ENCODE results near the gene SETD2. TPM values are rescaled to one million over a fixed set of nuclear protein-coding genes. Genes with fewer than 3 reads are reported as not detected.

SETD2 gene
- total RNA-seq, 1 experiment from 2014 or later, result 47.7 TPM

DNA sequence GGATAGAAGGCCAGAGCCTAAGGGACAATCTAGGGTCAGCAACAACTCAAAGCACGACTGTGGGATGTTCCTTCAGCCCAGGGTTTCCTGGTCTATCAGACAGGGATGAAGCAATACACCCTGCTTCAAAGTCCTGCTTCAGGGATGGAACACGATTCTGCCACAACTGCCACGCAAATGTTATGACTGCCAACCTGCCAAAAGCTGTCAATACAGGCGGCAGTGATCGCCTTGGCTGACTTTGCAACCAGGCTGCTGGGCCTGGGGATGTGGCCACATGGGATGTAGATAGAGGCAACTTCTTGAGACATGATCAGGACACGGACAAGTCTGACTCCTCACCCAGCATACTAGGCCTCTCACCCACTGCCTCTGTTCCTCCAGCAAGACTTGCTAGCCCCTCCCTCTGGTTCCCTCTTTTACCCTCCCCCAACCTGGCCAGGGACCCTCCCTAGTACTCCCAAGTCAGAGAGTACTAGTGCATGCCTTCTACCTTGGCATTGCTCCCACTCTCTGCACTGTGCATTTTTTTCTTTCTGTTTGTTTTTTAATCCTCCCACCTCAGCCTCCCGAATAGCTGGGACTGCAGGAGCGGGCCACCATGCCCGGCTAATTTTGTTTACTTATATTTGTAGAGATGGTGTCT is 195.0 kb downstream of the SETD2 start:
- Histone ChIP-seq H3K4me3 (no peak overlapping the region), H3K4me1 (replicated peaks; ENCODE audit: insufficient read depth) (peaks cover 12% of the 10 kb centered on the region; the same call in 1 of the 2 replicates), H3F3A (ENCODE audit: insufficient read depth, low read depth) (peaks cover 2% of the 10 kb centered on the region; the same call in 1 of the 2 replicates), H2AFZ (no peak overlapping the region), H3K27ac (no peak overlapping the region), H3K9me2 (ENCODE audit: insufficient read depth) (no peaks in the 10 kb centered on the region), H3K36me3 (ENCODE audit: low read depth) (no peaks in the 10 kb centered on the region; the same call in 1 of the 2 replicates), H3K79me2 (ENCODE audit: low read depth) (peaks cover 90% of the 10 kb centered on the region), H3K4me2 (no peak overlapping the region), H3K9me3 (ENCODE audit: insufficient read depth, low read depth) (no peaks in the 10 kb centered on the region), H3K27me3 (ENCODE audit: insufficient read depth, low read depth) (no peaks in the 10 kb centered on the region), H4K20me1 (ENCODE audit: insufficient read depth) (peaks cover 79% of the 10 kb centered on the region)
- intact Hi-C loops (cut with micrococcal nuclease; ENCODE audit: unreplicated experiment), result no loop called here
- no TSS peak for BruUV-seq (replicated peaks)
- no peak for TF ChIP-seq CTCF (conservative IDR thresholded peaks at IDR 0.05)
- no peak for TF ChIP-seq EZH2 (IDR thresholded peaks at IDR 0.05; ENCODE audit: low read depth)
- POLR2A ChIA-PET (ENCODE audit: unreplicated experiment), result interaction anchor here (0.6 kb wide), 1 partner anchor 8 kb away, joined by 6 read pairs; no protein-coding TSS in a partner anchor
- no peak for DNase-seq
- CTCF ChIA-PET, result no interaction called here

DNA sequence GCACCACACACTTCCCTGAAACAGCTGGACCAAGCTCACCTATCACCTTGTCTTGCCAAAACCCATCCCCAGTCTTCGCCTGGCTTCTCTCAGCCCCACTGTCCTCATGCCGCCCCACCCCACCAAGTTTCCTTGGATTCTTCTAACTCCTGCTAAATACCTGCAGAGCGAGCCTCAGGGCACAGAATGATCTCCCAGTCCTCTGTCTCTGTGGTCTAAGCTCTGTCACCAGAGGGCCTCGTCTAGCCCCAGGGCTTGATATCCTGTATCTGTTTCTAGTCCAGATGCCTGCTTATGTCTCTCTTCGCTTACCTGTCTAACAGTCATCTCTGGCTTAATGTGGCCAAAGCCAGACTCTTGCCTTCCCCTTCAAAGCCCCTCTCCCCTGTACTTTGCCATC is 197.1 kb downstream of the SETD2 start:
- no peak overlapping the region for H2AFZ ChIP-seq
- H4K20me1 ChIP-seq (ENCODE audit: insufficient read depth), result peaks cover 66% of the 10 kb centered on the region
- no peak overlapping the region for H3K27ac ChIP-seq
- H3K27me3 ChIP-seq (ENCODE audit: insufficient read depth, low read depth), result no peaks in the 10 kb centered on the region
- no peaks in the 10 kb centered on the region for H3K36me3 ChIP-seq (ENCODE audit: low read depth)
- H3K79me2 ChIP-seq (ENCODE audit: low read depth), result peaks cover 82% of the 10 kb centered on the region
- CTCF ChIA-PET, result interaction anchor here (1.0 kb wide), 1 partner anchor 15 kb away, joined by 3 read pairs; no protein-coding TSS in a partner anchor
- no peak for DNase-seq
- H3K4me3 ChIP-seq, result no peak overlapping the region
- peaks cover 8% of the 10 kb centered on the region for H3F3A ChIP-seq (ENCODE audit: insufficient read depth, low read depth)
- BruUV-seq (replicated peaks), result no TSS peak
- H3K9me3 ChIP-seq (ENCODE audit: insufficient read depth, low read depth), result no peaks in the 10 kb centered on the region
- intact Hi-C loops (cut with micrococcal nuclease; ENCODE audit: unreplicated experiment), result no loop called here
- POLR2A ChIA-PET (ENCODE audit: unreplicated experiment), result no interaction called here
- TF ChIP-seq EZH2 (IDR thresholded peaks at IDR 0.05; ENCODE audit: low read depth) (no peak), CTCF (conservative IDR thresholded peaks at IDR 0.05) (no peak)
- H3K4me1 ChIP-seq (replicated peaks; ENCODE audit: insufficient read depth), result peaks cover 21% of the 10 kb centered on the region
- no peak overlapping the region for H3K4me2 ChIP-seq
- H3K9me2 ChIP-seq (ENCODE audit: insufficient read depth), result no peaks in the 10 kb centered on the region

Other genes starting within 250 kb of the SETD2 start
- 39.3 and 43.1 TPM in 2 replicates for gene CCDC12, start 187.4 kb downstream of the SETD2 start, total RNA-seq (2021)
- gene NBEAL2, start 184.4 kb downstream of the SETD2 start, total RNA-seq (2021), result 69.7 and 81.0 TPM in 2 replicates
- 18.4 and 21.4 TPM in 2 replicates for gene KIF9, start 118.7 kb upstream of the SETD2 start, total RNA-seq (2021)
- gene KLHL18, start 118.8 kb upstream of the SETD2 start, total RNA-seq (2021), result 16.0 and 21.9 TPM in 2 replicates
- 36.9 and 38.9 TPM in 2 replicates for gene PTPN23, start 216.9 kb upstream of the SETD2 start, total RNA-seq (2021)

All from PC-9 (cell line).